GM18909 (cell line): ENCODE measurements around the gene PIP5K1B.

ENCODE experiments used
- ATAC-seq: cut with Tn5 transposase; IDR thresholded peaks from one replicate; pipeline ENCODE4 v1.9.1; 2021; ENCODE audit warnings: mild to moderate bottlenecking; ENCODE audit not compliant: unreplicated experiment, poor library complexity

The PIP5K1B gene

GRCh38 chr9:68883224-68883623 is 178.2 kb downstream of the PIP5K1B start:
- ATAC-seq = no peak

- ATAC-seq = no peak
Measured at GRCh38 chr9:68887232-68887631, 182.2 kb downstream of the PIP5K1B start.

- no peak for ATAC-seq
Measured at GRCh38 chr9:68894502-68894901, 189.5 kb downstream of the PIP5K1B start.

- peak; percentile 95 for ATAC-seq
Measured at GRCh38 chr9:68895741-68896478, 190.9 kb downstream of the PIP5K1B start.

GRCh38 chr9:68896486-68896885 is 191.4 kb downstream of the PIP5K1B start:
- ATAC-seq = peak; percentile 19

- ATAC-seq = no peak
Measured at GRCh38 chr9:68897577-68898145, 192.6 kb downstream of the PIP5K1B start.

GRCh38 chr9:68898781-68899439 is 193.9 kb downstream of the PIP5K1B start:
- no peak for ATAC-seq

- no peak for ATAC-seq
Measured at GRCh38 chr9:68904454-68904853, 199.4 kb downstream of the PIP5K1B start.

GRCh38 chr9:68905129-68905528 is 200.1 kb downstream of the PIP5K1B start:
- no peak for ATAC-seq

- ATAC-seq = peak; percentile 68
Measured at GRCh38 chr9:68907910-68908309, 202.9 kb downstream of the PIP5K1B start.

- no peak for ATAC-seq
Measured at GRCh38 chr9:68912561-68912960, 207.5 kb downstream of the PIP5K1B start.

GRCh38 chr9:68913054-68913453 is 208.0 kb downstream of the PIP5K1B start:
- no peak for ATAC-seq

- ATAC-seq = no peak
Measured at GRCh38 chr9:68914751-68915150, 209.7 kb downstream of the PIP5K1B start.

GRCh38 chr9:68919661-68920060 is 214.6 kb downstream of the PIP5K1B start:
- ATAC-seq = peak; percentile 60

- no peak for ATAC-seq
Measured at GRCh38 chr9:68920921-68921320, 215.9 kb downstream of the PIP5K1B start.

- no peak for ATAC-seq
Measured at GRCh38 chr9:68923480-68923879, 218.4 kb downstream of the PIP5K1B start.

GRCh38 chr9:68925175-68925574 is 220.1 kb downstream of the PIP5K1B start:
- ATAC-seq = no peak

GRCh38 chr9:68927165-68927564 is 222.1 kb downstream of the PIP5K1B start:
- no peak for ATAC-seq

GRCh38 chr9:68931821-68932220 is 226.8 kb downstream of the PIP5K1B start:
- ATAC-seq = no peak

GRCh38 chr9:68932458-68932857 is 227.4 kb downstream of the PIP5K1B start:
- ATAC-seq = no peak
